SK-N-MC (cell line): Measurements from ENCODE around the gene ATP1B2.
"Not testable (repeated sequence)": the region's sequence is repeated elsewhere in the genome, so short reads cannot be mapped to it uniquely, and the experiment has no call there.

ENCODE experiments used
- DNase-seq: peaks from one replicate; pipeline ENCODE4 v3.0.0-alpha.2; 2011; ENCODE audit warnings: low read depth, low spot score
- H3K27ac ChIP-seq: fragments of 200-600 bp; sonication (generic); 2 replicates; pipeline ENCODE4 v1.5.1; 2016; ENCODE audit warnings: mixed run types
- H3K36me3 ChIP-seq: fragments of 200-600 bp; sonication (generic); 2 replicates; pipeline ENCODE4 v1.6.1; 2017; ENCODE audit warnings: antibody characterized with exemption, low read length, mixed read lengths; ENCODE audit not compliant: insufficient read depth
- H3K4me3 ChIP-seq: fragments of 200-600 bp; sonication (generic); 2 replicates; pipeline ENCODE4 v1.5.1; 2016
- H3K9ac ChIP-seq: fragments of 200-600 bp; sonication (generic); 2 replicates; pipeline ENCODE4 v1.8.0; 2017; ENCODE audit warnings: mixed run types, mixed read lengths; ENCODE audit not compliant: insufficient read length
- H3K9me3 ChIP-seq: fragments of 200-600 bp; sonication (generic); 2 replicates; pipeline ENCODE4 v1.6.1; 2017; ENCODE audit warnings: low read depth, mild to moderate bottlenecking, antibody characterized with exemption, low read length, moderate library complexity, mixed read lengths
- EZH2 ChIP-seq: fragments of 200-600 bp; sonication (generic); IDR thresholded peaks from one replicate; pipeline ENCODE4 v1.6.1; 2017; ENCODE audit warnings: antibody characterized with exemption
- FOXP2 ChIP-seq: optimal IDR thresholded peaks from 2 replicates; pipeline ENCODE3; 2011; ENCODE audit warnings: mild to moderate bottlenecking, moderate library complexity; ENCODE audit not compliant: insufficient read depth; ENCODE audit errors: extremely low read length, control extremely low read depth
- POLR2AphosphoS5 ChIP-seq: IDR thresholded peaks from 2 replicates; pipeline ENCODE4 v1.6.1; 2012; ENCODE audit warnings: mild to moderate bottlenecking, low read depth, low read length, borderline replicate concordance

Gene ATP1B2

GRCh38 chr17:7615265-7615747, 35.4 kb upstream of the ATP1B2 start:
- TF ChIP-seq POLR2AphosphoS5 (peak; percentile 48; the same call in 1 of the 2 replicates), FOXP2 (no peak), EZH2 (no peak)
- H3K9ac ChIP-seq = peak overlapping the region; percentile 65

GRCh38 chr17:7618608-7619007, 32.1 kb upstream of the ATP1B2 start:
- H3K4me3 ChIP-seq = no peak overlapping the region
- TF ChIP-seq EZH2 (no peak), POLR2AphosphoS5 (no peak), FOXP2 (no peak)
- no peaks in the 10 kb centered on the region for H3K36me3 ChIP-seq
- DNase-seq = no peak
- H3K27ac ChIP-seq = no peak overlapping the region
- H3K9me3 ChIP-seq = no peaks in the 10 kb centered on the region
- H3K9ac ChIP-seq = no peak overlapping the region

More at GRCh38 chr17:7615265-7615747, 35.4 kb upstream of the ATP1B2 start:
- no peak for DNase-seq
- no peaks in the 10 kb centered on the region for H3K9me3 ChIP-seq
- peaks cover 20% of the 10 kb centered on the region for H3K36me3 ChIP-seq
- H3K4me3 ChIP-seq = peak overlapping the region; percentile 79
- H3K27ac ChIP-seq = peak overlapping the region; percentile 91

- Histone ChIP-seq H3K36me3 (no peaks in the 10 kb centered on the region), H3K9me3 (no peaks in the 10 kb centered on the region), H3K4me3 (no peak overlapping the region), H3K27ac (no peak overlapping the region), H3K9ac (no peak overlapping the region)
- TF ChIP-seq FOXP2 (no peak), POLR2AphosphoS5 (no peak), EZH2 (no peak)
- DNase-seq = no peak
Observed at GRCh38 chr17:7620835-7621234, 29.9 kb upstream of the ATP1B2 start.

GRCh38 chr17:7623661-7624060, 27.1 kb upstream of the ATP1B2 start:
- no peak for DNase-seq
- H3K9me3 ChIP-seq = no peaks in the 10 kb centered on the region
- no peak overlapping the region for H3K9ac ChIP-seq
- H3K4me3 ChIP-seq = no peak overlapping the region
- no peak overlapping the region for H3K27ac ChIP-seq
- TF ChIP-seq FOXP2 (no peak), POLR2AphosphoS5 (no peak), EZH2 (no peak)
- no peaks in the 10 kb centered on the region; the same call in 1 of the 2 replicates for H3K36me3 ChIP-seq

- not testable (repeated sequence) for H3K4me3 ChIP-seq, H3K36me3 ChIP-seq, H3K9ac ChIP-seq, H3K9me3 ChIP-seq, DNase-seq, H3K27ac ChIP-seq
Observed at GRCh38 chr17:7625749-7626148, 25.0 kb upstream of the ATP1B2 start.

- no peaks in the 10 kb centered on the region; the same call in 1 of the 2 replicates for H3K36me3 ChIP-seq
- no peak overlapping the region for H3K9ac ChIP-seq
- no peaks in the 10 kb centered on the region for H3K9me3 ChIP-seq
- no peak overlapping the region; the same call in 1 of the 2 replicates for H3K4me3 ChIP-seq
- H3K27ac ChIP-seq = no peak overlapping the region
- no peak for DNase-seq
- TF ChIP-seq EZH2 (no peak), POLR2AphosphoS5 (no peak), FOXP2 (no peak)
Observed at GRCh38 chr17:7626307-7626706, 24.4 kb upstream of the ATP1B2 start.

- H3K4me3 ChIP-seq = peak overlapping the region; percentile 85
- no peak for DNase-seq
- TF ChIP-seq EZH2 (no peak), FOXP2 (no peak), POLR2AphosphoS5 (no peak)
- no peak overlapping the region for H3K27ac ChIP-seq
- H3K9ac ChIP-seq = peak overlapping the region; percentile 92
- H3K9me3 ChIP-seq = no peaks in the 10 kb centered on the region
- H3K36me3 ChIP-seq = no peaks in the 10 kb centered on the region; the same call in 1 of the 2 replicates
Observed at GRCh38 chr17:7626956-7627249, 23.8 kb upstream of the ATP1B2 start.

- Histone ChIP-seq H3K9me3 (no peaks in the 10 kb centered on the region), H3K9ac (peak within 1 kb of the TSS; percentile 92), H3K4me3 (peak within 1 kb of the TSS; percentile 85), H3K36me3 (no peaks in the 10 kb centered on the region; the same call in 1 of the 2 replicates), H3K27ac (no peak within 1 kb of the TSS)
- peak; percentile 46 for TF ChIP-seq FOXP2
- peak; percentile 46; the same call in 1 of the 2 replicates for TF ChIP-seq POLR2AphosphoS5
- no peak for TF ChIP-seq EZH2
- DNase-seq = no peak
Observed at GRCh38 chr17:7627250-7628121, 23.2 kb upstream of the ATP1B2 start, which contains the start of gene SAT2. Gene SAT2 (minus strand): TSS chr17:7627821. CDS start chr17:7627635, 186 bp downstream.
